HUES48 (cell line): ENCODE measurements around the gene TMEM236.

Source experiments
- H3K27ac ChIP-seq: one replicate; pipeline ENCODE4 v1.7.0; 2013; ENCODE audit warnings: low read depth, low read length, inconsistent platforms
- H3K27me3 ChIP-seq: 2 replicates; pipeline ENCODE4 v1.6.1; 2013; ENCODE audit warnings: mild to moderate bottlenecking, low read length; ENCODE audit not compliant: control insufficient read depth, insufficient read depth
- H3K36me3 ChIP-seq: 2 replicates; pipeline ENCODE4 v1.6.1; 2013; ENCODE audit warnings: low read length; ENCODE audit not compliant: control insufficient read depth, insufficient read depth
- H3K4me1 ChIP-seq: 2 replicates; pipeline ENCODE4 v1.6.1; 2013; ENCODE audit warnings: mild to moderate bottlenecking, low read length; ENCODE audit not compliant: control insufficient read depth, insufficient read depth
- H3K4me3 ChIP-seq: 2 replicates; pipeline ENCODE4 v1.5.1; 2013; ENCODE audit warnings: mild to moderate bottlenecking, low read depth, low read length
- H3K9ac ChIP-seq: 2 replicates; pipeline ENCODE4 v1.6.1; 2013; ENCODE audit warnings: mild to moderate bottlenecking, low read depth, low read length, moderate library complexity
- H3K9me3 ChIP-seq: 2 replicates; pipeline ENCODE4 v1.6.1; 2013; ENCODE audit warnings: low read length; ENCODE audit not compliant: control insufficient read depth, insufficient read depth

The TMEM236 gene

GRCh38 chr10:17808971-17809841, 57.2 kb downstream of the TMEM236 start, which contains the start of gene MRC1:
Gene MRC1, plus strand, starts transcription at chr10:17809348. Its CDS starts 118 bp downstream, at chr10:17809466.
- Histone ChIP-seq H3K4me1 (peaks cover 7% of the 10 kb centered on the region), H3K4me3 (no peak within 1 kb of the TSS), H3K36me3 (no peaks in the 10 kb centered on the region), H3K27me3 (no peaks in the 10 kb centered on the region), H3K9me3 (no peaks in the 10 kb centered on the region), H3K27ac (no peak within 1 kb of the TSS), H3K9ac (no peak within 1 kb of the TSS)

DNA sequence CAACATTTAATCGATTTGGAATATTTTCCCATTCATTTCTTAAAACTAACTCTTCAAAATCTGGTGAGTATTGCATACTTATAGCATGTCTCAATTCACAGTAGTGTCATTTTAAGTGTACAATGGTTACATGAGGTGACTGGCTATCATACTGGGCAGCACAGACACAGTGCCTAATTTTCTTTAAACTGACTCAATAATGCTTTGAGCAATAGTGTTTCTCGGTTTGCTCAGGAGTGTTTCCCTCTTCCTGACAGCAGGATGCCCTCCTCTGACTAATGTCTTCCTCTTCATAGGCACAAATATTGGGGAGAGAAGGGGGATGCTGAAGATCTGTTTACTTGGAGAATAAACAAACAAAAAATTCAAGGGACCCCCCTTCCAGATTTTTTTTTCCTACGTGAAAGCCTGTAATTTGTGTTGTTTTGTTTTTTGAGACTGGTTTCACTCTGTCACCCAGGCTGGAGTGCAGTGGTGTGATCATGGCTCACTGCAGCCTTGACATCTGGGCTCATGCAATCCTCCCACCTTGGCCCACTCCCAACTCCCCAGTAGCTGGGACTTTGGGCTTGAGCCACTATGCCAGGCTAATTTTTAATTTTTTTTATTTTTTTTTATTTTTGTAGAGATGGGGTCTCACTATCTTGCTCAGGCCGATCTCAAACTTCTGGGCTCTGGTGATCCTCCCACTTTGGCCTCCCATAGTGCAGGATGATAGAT, 59.3 kb downstream of the TMEM236 start:
- Histone ChIP-seq H3K27ac (no peak overlapping the region), H3K4me3 (no peak overlapping the region), H3K9ac (no peak overlapping the region), H3K9me3 (no peaks in the 10 kb centered on the region), H3K36me3 (no peaks in the 10 kb centered on the region), H3K4me1 (no peaks in the 10 kb centered on the region), H3K27me3 (no peaks in the 10 kb centered on the region)

GRCh38 chr10:17814973-17815372, 63.0 kb downstream of the TMEM236 start:
- Histone ChIP-seq H3K4me3 (no peak overlapping the region), H3K9me3 (no peaks in the 10 kb centered on the region), H3K36me3 (no peaks in the 10 kb centered on the region), H3K27me3 (no peaks in the 10 kb centered on the region), H3K27ac (no peak overlapping the region), H3K9ac (no peak overlapping the region), H3K4me1 (no peaks in the 10 kb centered on the region)

DNA sequence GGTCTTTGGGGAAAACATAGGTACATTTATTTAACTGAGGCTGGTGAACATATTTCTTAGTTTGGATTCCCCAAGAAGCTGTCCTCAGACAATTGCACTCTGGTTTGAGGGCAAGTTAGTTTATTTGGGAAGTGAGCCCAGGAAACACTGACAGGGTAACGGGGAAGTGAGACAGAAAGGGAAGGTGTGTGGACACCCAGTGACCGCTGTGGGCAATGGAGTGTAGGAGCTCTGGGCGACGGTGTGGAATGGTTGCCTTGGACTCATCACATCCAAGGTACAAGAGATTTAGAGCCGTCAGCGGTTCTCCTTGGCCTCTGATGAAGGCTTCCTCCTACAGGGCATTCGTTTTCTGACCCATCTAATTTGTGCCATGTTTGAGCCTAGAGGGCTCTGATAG, 64.2 kb downstream of the TMEM236 start:
- Histone ChIP-seq H3K4me1 (no peaks in the 10 kb centered on the region), H3K27ac (no peak overlapping the region)

DNA sequence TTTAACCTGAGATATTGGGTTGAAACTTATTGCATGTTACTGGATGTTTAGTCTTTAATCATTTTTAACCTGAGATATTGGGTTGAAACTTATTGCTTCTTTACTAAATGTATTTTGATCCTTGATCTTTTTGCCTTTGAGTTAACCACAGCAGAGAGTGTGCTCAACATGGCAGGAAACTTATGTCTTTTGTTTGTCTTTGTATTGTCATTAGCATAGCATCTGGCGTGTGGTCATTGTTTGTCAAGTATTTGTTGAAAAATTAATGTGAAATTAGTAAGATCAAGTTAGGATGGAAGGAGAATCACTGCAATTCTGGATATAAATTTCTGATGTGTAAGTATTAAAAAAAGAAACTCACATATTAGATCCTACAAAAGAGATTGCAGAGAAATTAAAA, 65.3 kb downstream of the TMEM236 start:
- Histone ChIP-seq H3K36me3 (no peaks in the 10 kb centered on the region), H3K4me3 (no peak overlapping the region), H3K9ac (no peak overlapping the region), H3K27me3 (no peaks in the 10 kb centered on the region), H3K9me3 (no peaks in the 10 kb centered on the region), H3K4me1 (no peaks in the 10 kb centered on the region), H3K27ac (no peak overlapping the region)

More for the DNA sequence above, 64.2 kb downstream of the TMEM236 start:
- no peak overlapping the region for H3K4me3 ChIP-seq
- no peak overlapping the region for H3K9ac ChIP-seq
- no peaks in the 10 kb centered on the region for H3K9me3 ChIP-seq
- no peaks in the 10 kb centered on the region for H3K27me3 ChIP-seq
- H3K36me3 ChIP-seq = no peaks in the 10 kb centered on the region

DNA sequence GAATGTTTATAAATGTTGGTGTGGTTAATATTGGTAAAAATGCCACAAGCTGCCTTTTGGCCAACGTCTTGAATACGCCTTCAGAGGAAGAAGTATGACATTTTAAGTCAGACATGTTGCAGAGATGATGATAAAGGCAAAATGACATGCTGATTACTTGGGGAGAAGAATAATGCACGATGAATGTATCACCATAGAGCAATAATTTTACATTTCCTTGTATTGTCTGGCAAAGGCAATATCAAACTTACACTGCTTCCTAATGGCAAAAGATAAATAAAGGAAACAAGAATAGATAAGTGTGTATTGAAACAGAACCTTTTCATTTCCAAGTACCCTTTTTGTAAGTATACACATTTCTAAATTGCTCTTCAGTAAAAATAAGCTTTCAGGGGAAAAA, 65.8 kb downstream of the TMEM236 start:
- no peak overlapping the region for H3K27ac ChIP-seq
- H3K9ac ChIP-seq = no peak overlapping the region
- no peak overlapping the region for H3K4me3 ChIP-seq
- H3K27me3 ChIP-seq = no peaks in the 10 kb centered on the region
- H3K9me3 ChIP-seq = no peaks in the 10 kb centered on the region
- H3K4me1 ChIP-seq = no peaks in the 10 kb centered on the region
- no peaks in the 10 kb centered on the region for H3K36me3 ChIP-seq

DNA sequence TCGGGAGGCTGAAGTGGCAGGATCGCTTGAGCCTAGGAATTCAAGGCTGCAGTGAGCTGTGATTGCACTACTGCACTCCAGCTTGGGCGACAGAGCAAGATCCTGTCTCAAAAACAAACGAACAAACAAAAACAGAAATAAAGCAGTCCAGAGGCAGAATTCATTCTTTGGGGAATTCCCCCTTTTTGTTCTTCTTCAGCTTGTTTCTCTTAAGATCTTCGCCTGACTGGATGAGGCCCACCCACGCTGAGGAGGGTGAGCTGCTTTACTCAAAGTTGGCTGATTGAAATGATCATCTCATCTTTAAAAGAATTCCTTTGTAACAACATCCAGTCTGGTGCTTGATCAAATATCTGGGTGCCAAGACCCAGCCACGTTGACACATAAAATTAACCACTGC, 67.8 kb downstream of the TMEM236 start:
- H3K9me3 ChIP-seq = no peaks in the 10 kb centered on the region
- H3K4me1 ChIP-seq = no peaks in the 10 kb centered on the region
- H3K4me3 ChIP-seq = no peak overlapping the region
- H3K9ac ChIP-seq = no peak overlapping the region
- H3K27me3 ChIP-seq = no peaks in the 10 kb centered on the region
- H3K36me3 ChIP-seq = no peaks in the 10 kb centered on the region
- no peak overlapping the region for H3K27ac ChIP-seq

GRCh38 chr10:17820943-17821342, 68.9 kb downstream of the TMEM236 start:
- Histone ChIP-seq H3K9ac (no peak overlapping the region), H3K27ac (no peak overlapping the region), H3K4me3 (no peak overlapping the region)

GRCh38 chr10:17821893-17822292, 69.9 kb downstream of the TMEM236 start:
- no peak overlapping the region for H3K9ac ChIP-seq
- H3K4me1 ChIP-seq = no peaks in the 10 kb centered on the region
- no peak overlapping the region for H3K4me3 ChIP-seq
- H3K9me3 ChIP-seq = no peaks in the 10 kb centered on the region
- no peaks in the 10 kb centered on the region for H3K36me3 ChIP-seq
- no peaks in the 10 kb centered on the region for H3K27me3 ChIP-seq
- H3K27ac ChIP-seq = no peak overlapping the region

More at GRCh38 chr10:17820943-17821342, 68.9 kb downstream of the TMEM236 start:
- Histone ChIP-seq H3K27me3 (no peaks in the 10 kb centered on the region), H3K4me1 (no peaks in the 10 kb centered on the region), H3K9me3 (no peaks in the 10 kb centered on the region), H3K36me3 (no peaks in the 10 kb centered on the region)

- Histone ChIP-seq H3K27me3 (no peaks in the 10 kb centered on the region), H3K36me3 (no peaks in the 10 kb centered on the region), H3K4me1 (no peaks in the 10 kb centered on the region), H3K4me3 (no peak overlapping the region), H3K9me3 (no peaks in the 10 kb centered on the region), H3K9ac (no peak overlapping the region), H3K27ac (no peak overlapping the region)
Measured at GRCh38 chr10:17831341-17831740, 79.3 kb downstream of the TMEM236 start.

DNA sequence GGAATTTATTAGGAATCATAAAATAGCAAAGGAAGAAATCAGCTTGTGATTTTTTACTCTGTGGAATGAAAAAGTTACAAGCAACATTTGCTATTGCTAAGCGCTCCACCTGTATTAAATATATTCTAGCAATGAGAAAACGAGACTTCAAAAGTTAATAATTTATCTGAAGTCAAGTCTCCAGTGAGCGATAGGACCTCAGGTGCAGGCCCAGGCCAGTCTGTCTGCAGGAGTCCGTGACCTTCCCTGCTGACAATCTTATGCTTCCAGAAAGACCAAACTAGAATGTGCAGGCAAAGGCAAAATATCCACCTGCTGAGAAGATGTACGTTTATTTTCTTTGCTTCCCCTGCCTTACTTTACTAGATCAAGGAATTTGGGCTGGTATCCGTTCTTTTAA, 79.9 kb downstream of the TMEM236 start:
- Histone ChIP-seq H3K36me3 (no peaks in the 10 kb centered on the region), H3K9ac (no peak overlapping the region), H3K4me1 (no peaks in the 10 kb centered on the region), H3K4me3 (no peak overlapping the region), H3K9me3 (no peaks in the 10 kb centered on the region), H3K27ac (no peak overlapping the region), H3K27me3 (no peaks in the 10 kb centered on the region)
